GM12873 (cell line): ENCODE results near the gene RFTN1.

Source experiments
- TF ChIP-seq, protein P1 (sequence below): IDR thresholded peaks from 2 replicates; pipeline ENCODE4 v1.5.1; 2012; ENCODE audit warnings: low read depth, mild to moderate bottlenecking, moderate library complexity, low read length, control low read depth; ENCODE audit not compliant: insufficient read depth; ENCODE audit errors: missing control alignments

Gene RFTN1

DNA sequence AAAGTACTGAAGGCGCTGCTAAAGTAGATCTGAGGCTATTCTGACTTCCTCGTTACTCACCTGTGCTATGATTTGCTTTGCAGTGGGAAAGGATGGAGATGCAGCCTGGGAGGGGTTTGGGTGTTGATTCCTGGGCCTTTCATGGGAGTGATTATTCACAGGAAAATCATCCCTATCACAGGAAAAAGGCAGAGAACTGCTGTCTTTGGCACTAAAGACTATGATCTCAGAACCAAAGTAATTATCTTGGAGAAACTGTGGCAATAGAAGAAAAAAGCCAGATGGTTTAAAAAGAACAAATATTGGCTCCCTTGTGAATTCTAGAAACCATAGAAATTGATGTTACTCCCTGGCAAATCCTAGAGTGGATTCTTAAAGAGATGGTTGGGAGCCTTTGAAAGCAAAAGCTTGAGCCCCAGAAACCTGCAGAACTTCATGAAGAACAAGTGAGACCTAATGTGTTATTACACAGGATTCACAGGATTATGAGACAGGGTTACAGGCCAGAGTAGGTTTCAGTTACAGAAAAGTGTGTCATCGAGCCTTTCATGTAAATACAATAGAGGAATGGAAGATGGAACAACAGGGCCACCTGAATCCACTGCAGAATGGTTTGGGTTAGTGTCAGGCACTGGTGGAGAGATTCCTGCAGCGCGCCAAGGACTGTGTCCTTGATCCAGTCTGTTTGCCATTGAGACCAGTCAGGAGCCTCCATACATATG lies 162.7 kb downstream of the RFTN1 start:
- TF ChIP-seq, protein P1, sequence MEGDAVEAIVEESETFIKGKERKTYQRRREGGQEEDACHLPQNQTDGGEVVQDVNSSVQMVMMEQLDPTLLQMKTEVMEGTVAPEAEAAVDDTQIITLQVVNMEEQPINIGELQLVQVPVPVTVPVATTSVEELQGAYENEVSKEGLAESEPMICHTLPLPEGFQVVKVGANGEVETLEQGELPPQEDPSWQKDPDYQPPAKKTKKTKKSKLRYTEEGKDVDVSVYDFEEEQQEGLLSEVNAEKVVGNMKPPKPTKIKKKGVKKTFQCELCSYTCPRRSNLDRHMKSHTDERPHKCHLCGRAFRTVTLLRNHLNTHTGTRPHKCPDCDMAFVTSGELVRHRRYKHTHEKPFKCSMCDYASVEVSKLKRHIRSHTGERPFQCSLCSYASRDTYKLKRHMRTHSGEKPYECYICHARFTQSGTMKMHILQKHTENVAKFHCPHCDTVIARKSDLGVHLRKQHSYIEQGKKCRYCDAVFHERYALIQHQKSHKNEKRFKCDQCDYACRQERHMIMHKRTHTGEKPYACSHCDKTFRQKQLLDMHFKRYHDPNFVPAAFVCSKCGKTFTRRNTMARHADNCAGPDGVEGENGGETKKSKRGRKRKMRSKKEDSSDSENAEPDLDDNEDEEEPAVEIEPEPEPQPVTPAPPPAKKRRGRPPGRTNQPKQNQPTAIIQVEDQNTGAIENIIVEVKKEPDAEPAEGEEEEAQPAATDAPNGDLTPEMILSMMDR: no peak

DNA sequence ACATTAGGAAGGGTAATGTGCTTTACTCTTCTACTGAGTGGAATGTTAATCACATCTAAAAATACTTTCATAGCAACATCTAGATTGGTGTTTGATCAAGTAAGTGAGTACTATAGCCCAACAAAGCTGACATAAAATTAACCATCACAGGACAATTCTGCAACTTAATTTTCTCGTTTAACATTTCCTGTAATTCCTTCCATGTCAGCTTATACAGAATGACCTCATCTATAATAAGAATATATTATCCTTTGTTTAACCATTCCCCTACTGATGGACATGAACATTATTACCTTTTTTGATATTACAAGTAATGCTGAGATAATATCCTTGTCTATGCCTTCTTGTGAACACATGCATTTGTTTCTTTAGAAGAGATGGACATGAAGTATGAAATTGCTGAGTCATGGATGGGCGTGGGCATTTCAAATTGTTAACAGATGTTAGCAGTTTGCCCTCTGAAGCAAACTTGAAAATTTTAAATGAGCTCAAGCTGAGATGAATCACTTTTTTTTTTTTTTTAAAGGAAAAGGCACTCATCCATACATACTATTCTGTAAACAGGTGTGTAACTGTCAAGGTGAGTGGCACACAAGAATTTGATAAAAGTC lies 163.4 kb downstream of the RFTN1 start:
- TF ChIP-seq, protein P1: no peak

DNA sequence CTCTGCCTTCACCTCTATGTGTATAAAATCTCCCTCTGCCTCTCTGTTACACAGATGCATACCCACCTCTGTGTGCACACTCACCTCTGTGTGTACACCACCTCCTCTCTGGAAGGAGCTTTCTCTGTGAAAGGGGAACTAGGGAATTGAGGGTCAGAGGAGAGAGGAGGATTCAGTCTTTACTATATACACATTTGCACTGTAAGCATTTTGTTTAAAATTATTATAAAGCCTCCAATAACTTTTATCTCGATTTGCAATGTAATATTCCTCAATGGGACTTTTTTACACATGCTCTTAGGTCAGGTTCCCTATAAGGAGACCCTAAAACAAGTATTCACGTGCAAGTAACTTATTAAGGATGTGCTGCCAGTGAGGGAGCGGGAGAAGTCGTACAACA lies 166.0 kb downstream of the RFTN1 start:
- TF ChIP-seq, protein P1: no peak

DNA sequence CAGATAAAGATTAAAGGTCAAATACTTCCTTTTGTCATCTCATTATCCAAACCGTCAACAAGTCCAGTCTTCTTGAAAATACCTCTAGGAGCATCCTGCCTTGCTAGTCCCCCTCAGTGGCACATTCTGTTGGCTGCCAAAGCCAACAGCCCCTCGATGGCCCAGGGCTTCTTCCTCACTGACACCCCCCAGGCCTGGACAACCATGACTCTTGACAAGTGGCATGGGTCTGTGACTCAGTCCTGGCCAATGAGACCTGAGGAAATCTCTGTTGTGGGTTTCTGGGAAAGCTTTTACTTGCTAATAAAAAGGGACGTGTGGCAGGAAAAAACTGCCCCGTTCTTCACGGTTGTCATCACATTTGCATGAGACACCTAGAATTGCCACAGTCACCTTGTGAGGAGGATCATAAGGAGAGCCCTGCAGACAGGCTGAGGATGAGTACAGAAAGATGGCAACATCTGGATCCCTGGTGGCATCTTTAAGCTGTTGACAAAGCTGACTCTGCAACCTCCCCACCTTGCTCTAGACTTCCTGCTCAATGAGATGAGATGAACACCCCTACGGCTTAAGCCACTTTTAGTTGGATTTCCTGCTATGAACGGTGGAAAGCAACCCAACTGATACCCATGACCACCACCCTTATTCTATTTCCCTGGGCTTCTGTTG lies 167.0 kb downstream of the RFTN1 start:
- TF ChIP-seq, protein P1: no peak

DNA sequence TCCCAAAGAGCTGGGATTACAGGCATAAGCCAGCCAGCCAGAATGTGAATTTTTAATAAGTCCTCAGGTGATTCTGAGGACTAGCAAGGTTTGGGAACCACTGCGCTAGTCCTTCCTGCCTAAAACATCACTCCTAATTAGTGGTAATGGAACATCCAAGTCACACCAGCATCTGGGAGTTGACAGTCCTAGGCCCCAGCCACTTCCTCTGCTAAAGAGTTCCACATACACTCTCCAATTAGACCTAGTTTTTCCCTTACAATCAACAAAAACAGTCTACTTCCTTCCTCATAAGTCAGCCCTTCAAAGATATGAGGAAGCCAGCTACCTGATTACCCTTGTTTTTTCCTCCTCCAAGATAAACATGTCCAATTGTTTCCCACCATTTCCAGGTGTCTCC lies 170.4 kb downstream of the RFTN1 start:
- TF ChIP-seq, protein P1: no peak

DNA sequence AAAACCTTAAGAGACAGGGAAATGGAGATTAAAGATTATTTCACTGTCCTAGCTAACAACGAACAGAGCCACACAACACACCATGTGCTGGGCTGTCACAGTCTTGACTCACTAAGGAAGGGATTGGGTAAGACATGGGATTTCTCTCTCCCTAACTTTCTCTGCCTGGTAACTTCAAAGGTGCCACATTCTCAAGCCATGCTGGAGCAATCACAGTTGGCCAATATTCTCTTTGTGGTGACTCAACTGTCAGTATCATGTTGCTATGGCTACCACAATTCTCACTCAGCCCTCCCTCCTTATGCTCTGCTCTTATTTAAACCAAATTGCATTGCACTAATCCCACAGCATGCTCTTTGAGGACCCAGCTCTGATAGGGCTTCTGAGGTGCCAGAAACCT lies 174.5 kb downstream of the RFTN1 start:
- TF ChIP-seq, protein P1: no peak

DNA sequence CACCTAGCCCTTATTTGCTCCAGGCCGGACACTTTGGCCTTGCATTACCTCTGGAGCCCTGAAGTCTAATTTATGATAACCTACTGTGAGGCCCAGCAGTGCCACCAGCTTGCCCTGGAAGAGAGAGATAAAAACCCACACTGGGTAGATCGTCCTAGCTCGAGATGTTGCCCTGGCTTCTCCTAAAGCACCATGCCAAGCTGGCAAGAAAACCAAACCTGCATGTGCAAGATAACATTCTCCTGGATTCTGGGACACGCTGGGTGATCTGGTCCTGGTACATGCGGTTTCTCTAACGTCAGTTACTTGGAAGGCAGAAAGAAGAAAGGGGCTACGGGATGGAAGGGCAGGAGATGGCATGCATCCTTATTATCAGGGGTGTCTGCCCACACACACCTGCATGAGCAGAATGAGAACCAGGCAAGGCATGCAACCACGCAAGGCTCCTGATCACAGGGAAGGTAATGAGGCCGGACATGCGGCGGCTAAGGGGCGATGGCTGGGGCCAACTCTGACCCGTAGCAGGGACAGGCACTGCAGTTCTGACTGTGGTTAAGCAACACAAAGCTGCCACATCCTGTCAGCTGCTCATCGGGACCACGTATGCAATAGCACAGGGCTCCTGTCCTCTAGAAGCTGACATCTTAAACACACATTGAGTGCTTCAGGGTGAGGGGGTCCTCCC lies 175.5 kb downstream of the RFTN1 start:
- TF ChIP-seq, protein P1: no peak
